BE2C (cell line): ENCODE measurements around the gene CILP2.

Source experiments
- DNase-seq: peaks from one replicate; pipeline ENCODE4 v3.0.0-alpha.2; 2020
- H3K27me3 ChIP-seq: fragments of 250-450 bp; sonication (Bioruptor Pico); 2 replicates; pipeline ENCODE4 v1.5.1; 2020; ENCODE audit warnings: mild to moderate bottlenecking
- H3K36me3 ChIP-seq: fragments of 250-450 bp; sonication (Bioruptor Pico); 2 replicates; pipeline ENCODE4 v1.5.1; 2020; ENCODE audit warnings: mild to moderate bottlenecking
- H3K4me1 ChIP-seq: fragments of 250-450 bp; sonication (Bioruptor Pico); 2 replicates; pipeline ENCODE4 v1.5.1; 2020
- H3K4me3 ChIP-seq: 2 replicates; pipeline ENCODE4 v1.5.1; 2011; ENCODE audit warnings: low read depth, low read length
- H3K9me3 ChIP-seq: fragments of 250-450 bp; sonication (Bioruptor Pico); 2 replicates; pipeline ENCODE4 v1.5.1; 2020
- CTCF ChIP-seq: IDR thresholded peaks from 2 replicates; pipeline ENCODE4 v1.5.1; 2012; ENCODE audit warnings: mild to moderate bottlenecking, low read depth, low read length

Gene CILP2

GRCh38 chr19:19567391-19567790 lies 29.3 kb downstream of the CILP2 start:
- no peak for DNase-seq
- TF ChIP-seq CTCF, result no peak
- no peaks in the 10 kb centered on the region for H3K27me3 ChIP-seq
- no peaks in the 10 kb centered on the region for H3K36me3 ChIP-seq
- H3K9me3 ChIP-seq, result peaks cover 3% of the 10 kb centered on the region; the same call in 1 of the 2 replicates
- H3K4me1 ChIP-seq, result no peaks in the 10 kb centered on the region
- no peak overlapping the region for H3K4me3 ChIP-seq

- no peaks in the 10 kb centered on the region for H3K36me3 ChIP-seq
- H3K4me3 ChIP-seq, result no peak overlapping the region
- H3K4me1 ChIP-seq, result no peaks in the 10 kb centered on the region
- DNase-seq, result no peak
- H3K27me3 ChIP-seq, result no peaks in the 10 kb centered on the region
- H3K9me3 ChIP-seq, result peaks cover 3% of the 10 kb centered on the region; the same call in 1 of the 2 replicates
- no peak for TF ChIP-seq CTCF
These were observed 31.0 kb downstream of the CILP2 start for GRCh38 chr19:19568802-19569756.

- Histone ChIP-seq H3K9me3 (peaks cover 3% of the 10 kb centered on the region; the same call in 1 of the 2 replicates), H3K4me1 (no peaks in the 10 kb centered on the region), H3K36me3 (no peaks in the 10 kb centered on the region), H3K27me3 (no peaks in the 10 kb centered on the region), H3K4me3 (no peak overlapping the region)
- TF ChIP-seq CTCF, result no peak
- no peak for DNase-seq
These were observed 32.5 kb downstream of the CILP2 start for GRCh38 chr19:19570571-19570970.

GRCh38 chr19:19571071-19571786 lies 33.2 kb downstream of the CILP2 start:
- no peak overlapping the region for H3K4me3 ChIP-seq
- no peak for DNase-seq
- H3K27me3 ChIP-seq, result no peaks in the 10 kb centered on the region
- H3K4me1 ChIP-seq, result no peaks in the 10 kb centered on the region
- no peak for TF ChIP-seq CTCF
- H3K36me3 ChIP-seq, result no peaks in the 10 kb centered on the region
- peaks cover 3% of the 10 kb centered on the region; the same call in 1 of the 2 replicates for H3K9me3 ChIP-seq

GRCh38 chr19:19575411-19575810 lies 37.3 kb downstream of the CILP2 start:
- H3K36me3 ChIP-seq, result no peaks in the 10 kb centered on the region
- no peaks in the 10 kb centered on the region for H3K27me3 ChIP-seq
- no peak overlapping the region for H3K4me3 ChIP-seq
- no peak for TF ChIP-seq CTCF
- no peak for DNase-seq
- H3K9me3 ChIP-seq, result peaks cover 3% of the 10 kb centered on the region; the same call in 1 of the 2 replicates
- no peaks in the 10 kb centered on the region for H3K4me1 ChIP-seq
